Natural killer cell (primary cell): ENCODE results near the gene SLITRK2. TPM values are rescaled to one million over a fixed set of nuclear protein-coding genes. Genes with fewer than 3 reads are reported as not detected.

Experiments used
- ATAC-seq, 3 donors: fragments of 150-1000 bp in 2 of 3; fragments of 200-7000 bp in 1 of 3; cut with Tn5 transposase; 1 replicate in 1 of 3; 2 replicates in 2 of 3; pipeline ENCODE4 v1.10.0; 2021; ENCODE audit warnings: mild to moderate bottlenecking in 2 of 3, moderate library complexity in 2 of 3
- DNase-seq, 2 donors: peaks; one replicate each; pipeline versions ENCODE4 v3.0.0 to v3.0.0-alpha.2; 2013 to 2021; ENCODE audit warnings: mixed read lengths in 1 of 2
- H3K27ac ChIP-seq: one replicate; pipeline ENCODE4 v1.5.1; 2013; ENCODE audit warnings: mild to moderate bottlenecking, low read length
- H3K27me3 ChIP-seq: one replicate; pipeline ENCODE4 v1.6.1; 2013; ENCODE audit warnings: low read length; ENCODE audit not compliant: control insufficient read depth, insufficient read depth
- H3K36me3 ChIP-seq: one replicate; pipeline ENCODE4 v1.6.1; 2013; ENCODE audit warnings: low read length; ENCODE audit not compliant: control insufficient read depth, insufficient read depth
- H3K4me1 ChIP-seq: one replicate; pipeline ENCODE4 v1.6.1; 2013; ENCODE audit warnings: low read length; ENCODE audit not compliant: control insufficient read depth, insufficient read depth
- H3K4me3 ChIP-seq: one replicate; pipeline ENCODE4 v1.5.1; 2013; ENCODE audit warnings: low read length
- H3K9me3 ChIP-seq: one replicate; pipeline ENCODE4 v1.6.1; 2013; ENCODE audit warnings: low read length; ENCODE audit not compliant: control insufficient read depth, insufficient read depth
- H3K27ac Mint-ChIP-seq, 2 donors: one replicate each; pipeline ENCODE4 v1.8.0; 2022; ENCODE audit warnings: mild to moderate bottlenecking in 2 of 2, mixed read lengths in 2 of 2, moderate library complexity in 1 of 2
- H3K27me3 Mint-ChIP-seq, 2 donors: one replicate each; pipeline ENCODE4 v1.8.0; 2022; ENCODE audit warnings: low read depth in 2 of 2, mixed read lengths in 2 of 2
- H3K36me3 Mint-ChIP-seq: one replicate; pipeline ENCODE4 v1.8.0; 2022; ENCODE audit warnings: mixed read lengths
- H3K4me1 Mint-ChIP-seq, 2 donors: one replicate each; pipeline ENCODE4 v1.8.0; 2022; ENCODE audit warnings: mixed read lengths in 2 of 2
- H3K4me3 Mint-ChIP-seq: one replicate; pipeline ENCODE4 v1.8.0; 2022; ENCODE audit warnings: mild to moderate bottlenecking, moderate library complexity, mixed read lengths
- H3K9me3 Mint-ChIP-seq, 2 donors: one replicate each; pipeline ENCODE4 v1.8.0; 2022; ENCODE audit warnings: mixed read lengths in 2 of 2
- WGBS: methylation state at CpG from one replicate; pipeline ENCODE4 v1.1.7; 2013; ENCODE audit warnings: missing lambda C conversion rate; ENCODE audit not compliant: insufficient coverage; 5-methylcytosine and 5-hydroxymethylcytosine counted together
- intact Hi-C: fragments of 100-400 bp; cut with micrococcal nuclease; formaldehyde crosslinking; loops from one replicate; pipeline ENCODE4 v1.14.2; 2022
- total RNA-seq, 4 donors: library from RNA; stranded (reverse); fragments of 120-200 nt in 1 of 4; gene quantifications; one replicate each; pipeline versions ENCODE4 v1.2.3 to v1.2.4, GENCODE V29; 2013 to 2022
- TF ChIP-seq, protein P1 (sequence below): fragments of 200-600 bp; IDR thresholded peaks from one replicate; pipeline ENCODE4 v1.8.0; 2022; ENCODE audit warnings: antibody characterized with exemption

SLITRK2 gene, protein sequence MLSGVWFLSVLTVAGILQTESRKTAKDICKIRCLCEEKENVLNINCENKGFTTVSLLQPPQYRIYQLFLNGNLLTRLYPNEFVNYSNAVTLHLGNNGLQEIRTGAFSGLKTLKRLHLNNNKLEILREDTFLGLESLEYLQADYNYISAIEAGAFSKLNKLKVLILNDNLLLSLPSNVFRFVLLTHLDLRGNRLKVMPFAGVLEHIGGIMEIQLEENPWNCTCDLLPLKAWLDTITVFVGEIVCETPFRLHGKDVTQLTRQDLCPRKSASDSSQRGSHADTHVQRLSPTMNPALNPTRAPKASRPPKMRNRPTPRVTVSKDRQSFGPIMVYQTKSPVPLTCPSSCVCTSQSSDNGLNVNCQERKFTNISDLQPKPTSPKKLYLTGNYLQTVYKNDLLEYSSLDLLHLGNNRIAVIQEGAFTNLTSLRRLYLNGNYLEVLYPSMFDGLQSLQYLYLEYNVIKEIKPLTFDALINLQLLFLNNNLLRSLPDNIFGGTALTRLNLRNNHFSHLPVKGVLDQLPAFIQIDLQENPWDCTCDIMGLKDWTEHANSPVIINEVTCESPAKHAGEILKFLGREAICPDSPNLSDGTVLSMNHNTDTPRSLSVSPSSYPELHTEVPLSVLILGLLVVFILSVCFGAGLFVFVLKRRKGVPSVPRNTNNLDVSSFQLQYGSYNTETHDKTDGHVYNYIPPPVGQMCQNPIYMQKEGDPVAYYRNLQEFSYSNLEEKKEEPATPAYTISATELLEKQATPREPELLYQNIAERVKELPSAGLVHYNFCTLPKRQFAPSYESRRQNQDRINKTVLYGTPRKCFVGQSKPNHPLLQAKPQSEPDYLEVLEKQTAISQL
- not detected for total RNA-seq
- total RNA-seq (2013) = not detected

DNA sequence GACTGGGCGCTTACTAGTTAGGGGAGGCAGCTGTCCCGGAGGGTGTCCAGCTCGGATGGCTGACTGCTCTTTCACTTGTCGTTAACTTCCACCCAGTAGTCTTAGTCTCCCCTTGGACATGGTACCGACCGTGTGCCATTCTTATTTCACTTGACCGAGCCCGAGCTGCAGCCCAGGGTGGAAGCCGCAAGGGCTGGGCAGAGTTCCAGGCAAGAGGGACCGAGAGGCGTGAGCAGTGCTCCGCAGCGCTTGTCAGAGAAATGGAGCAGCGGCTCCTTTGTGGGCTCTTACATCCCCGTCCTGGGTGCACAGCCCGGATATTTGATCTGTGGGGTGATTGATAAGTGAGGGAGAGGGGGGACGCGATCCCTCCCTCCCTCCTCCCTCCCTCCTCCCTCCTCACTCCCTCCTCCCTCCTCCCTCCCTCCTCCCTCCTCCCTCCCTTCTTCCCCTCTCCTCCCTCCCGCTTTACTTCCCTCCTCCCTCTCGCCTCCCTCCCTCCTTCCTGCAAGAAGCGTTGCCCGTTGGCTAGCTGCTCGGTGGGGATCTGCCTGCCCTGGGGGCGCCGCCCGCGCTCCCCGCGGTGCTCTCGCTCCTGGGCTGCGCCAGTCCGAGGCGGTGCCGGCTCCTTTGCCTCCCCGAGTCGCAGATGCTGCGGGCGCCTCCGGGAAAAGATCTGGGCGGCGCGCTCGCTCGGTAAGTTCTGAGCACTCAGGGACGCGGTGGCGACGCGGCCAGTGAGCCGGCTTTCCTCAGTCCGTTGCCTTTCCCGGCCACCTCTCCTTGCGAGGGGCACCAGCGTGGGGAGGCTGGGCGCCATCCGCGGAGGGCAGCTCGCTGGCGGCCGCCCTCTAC, at the start of gene SLITRK2:
Gene SLITRK2, plus strand, starts transcription at position 499 of the 855 bp plus-strand sequence. CDS start 4,597 bp downstream, outside the sequence.
- Mint-ChIP-seq H3K4me3 (no peak within 1 kb of the TSS), H3K4me1 (no peaks in the 10 kb centered on the region), H3K27ac (no peak within 1 kb of the TSS), H3K36me3 (peaks cover 7% of the 10 kb centered on the region), H3K9me3 (no peaks in the 10 kb centered on the region), H3K27me3 (peaks cover 19 to 44% of the 10 kb centered on the region in 2 donors)
- H3K27me3 ChIP-seq = no peaks in the 10 kb centered on the region
- TF ChIP-seq, protein P1, sequence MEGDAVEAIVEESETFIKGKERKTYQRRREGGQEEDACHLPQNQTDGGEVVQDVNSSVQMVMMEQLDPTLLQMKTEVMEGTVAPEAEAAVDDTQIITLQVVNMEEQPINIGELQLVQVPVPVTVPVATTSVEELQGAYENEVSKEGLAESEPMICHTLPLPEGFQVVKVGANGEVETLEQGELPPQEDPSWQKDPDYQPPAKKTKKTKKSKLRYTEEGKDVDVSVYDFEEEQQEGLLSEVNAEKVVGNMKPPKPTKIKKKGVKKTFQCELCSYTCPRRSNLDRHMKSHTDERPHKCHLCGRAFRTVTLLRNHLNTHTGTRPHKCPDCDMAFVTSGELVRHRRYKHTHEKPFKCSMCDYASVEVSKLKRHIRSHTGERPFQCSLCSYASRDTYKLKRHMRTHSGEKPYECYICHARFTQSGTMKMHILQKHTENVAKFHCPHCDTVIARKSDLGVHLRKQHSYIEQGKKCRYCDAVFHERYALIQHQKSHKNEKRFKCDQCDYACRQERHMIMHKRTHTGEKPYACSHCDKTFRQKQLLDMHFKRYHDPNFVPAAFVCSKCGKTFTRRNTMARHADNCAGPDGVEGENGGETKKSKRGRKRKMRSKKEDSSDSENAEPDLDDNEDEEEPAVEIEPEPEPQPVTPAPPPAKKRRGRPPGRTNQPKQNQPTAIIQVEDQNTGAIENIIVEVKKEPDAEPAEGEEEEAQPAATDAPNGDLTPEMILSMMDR = no peak
- no peaks in the 10 kb centered on the region for H3K4me1 ChIP-seq
- H3K36me3 ChIP-seq = no peaks in the 10 kb centered on the region
- DNase-seq (no peak), ATAC-seq (no peak)
- intact Hi-C loops = no loop called here
- H3K27ac ChIP-seq = no peak within 1 kb of the TSS
- no peak within 1 kb of the TSS for H3K4me3 ChIP-seq
- H3K9me3 ChIP-seq = peaks cover 2% of the 10 kb centered on the region
- 6% methylated on average over 56 of the region's 60 CpGs for WGBS

GRCh38 chrX:145773006-145773405, 44.6 kb upstream of the SLITRK2 start:
- H3K4me1 Mint-ChIP-seq = no peaks in the 10 kb centered on the region
- Histone ChIP-seq H3K9me3 (no peaks in the 10 kb centered on the region), H3K27me3 (no peaks in the 10 kb centered on the region), H3K4me3 (no peak overlapping the region), H3K4me1 (no peaks in the 10 kb centered on the region), H3K36me3 (no peaks in the 10 kb centered on the region), H3K27ac (no peak overlapping the region)
- TF ChIP-seq, protein P1 = no peak
- no peaks in the 10 kb centered on the region for H3K27me3 Mint-ChIP-seq
- no peak for DNase-seq
- no peak for ATAC-seq
- intact Hi-C loops = no loop called here
- no peak overlapping the region for H3K27ac Mint-ChIP-seq
- 86% methylated on average over 1 of the region's 1 CpG for WGBS
- no peak overlapping the region for H3K4me3 Mint-ChIP-seq
- peaks cover 1 to 24% of the 10 kb centered on the region in 2 donors for H3K9me3 Mint-ChIP-seq
- H3K36me3 Mint-ChIP-seq = no peaks in the 10 kb centered on the region

DNA sequence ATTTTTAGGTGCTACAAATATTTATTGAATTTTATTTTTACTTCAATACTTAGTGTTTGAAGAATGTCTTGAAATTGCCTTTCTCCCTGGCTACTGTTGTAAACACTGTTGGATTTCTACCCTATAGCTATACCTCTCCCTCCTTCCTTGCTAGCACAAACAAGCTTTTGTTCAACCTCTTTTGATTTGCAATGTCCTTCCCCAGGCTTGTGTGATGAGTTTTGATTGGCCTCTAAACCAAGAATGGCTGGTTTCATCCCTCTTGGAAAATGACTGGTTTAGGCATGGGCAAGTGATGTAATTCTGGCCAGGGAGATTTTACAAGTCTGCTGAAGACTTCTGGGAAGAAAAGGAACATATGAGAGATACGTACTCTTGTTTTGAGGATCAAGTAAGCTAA, 25.3 kb upstream of the SLITRK2 start:
- TF ChIP-seq, protein P1 = no peak
- Mint-ChIP-seq H3K4me3 (no peak overlapping the region), H3K36me3 (no peaks in the 10 kb centered on the region), H3K4me1 (no peaks in the 10 kb centered on the region), H3K27me3 (no peaks in the 10 kb centered on the region), H3K9me3 (peaks cover 2 to 6% of the 10 kb centered on the region in 2 donors), H3K27ac (no peak overlapping the region)
- ATAC-seq (no peak), DNase-seq (no peak)
- no CpG with 5 or more reads among the region's 1 CpG for WGBS
- intact Hi-C loops = no loop called here
- Histone ChIP-seq H3K27ac (no peak overlapping the region), H3K4me1 (no peaks in the 10 kb centered on the region), H3K4me3 (no peak overlapping the region), H3K9me3 (no peaks in the 10 kb centered on the region), H3K27me3 (no peaks in the 10 kb centered on the region), H3K36me3 (no peaks in the 10 kb centered on the region)
